ENCODE results near the gene ANKH.
"Not testable (repeated sequence)": the region's sequence is repeated elsewhere in the genome, so short reads cannot be mapped to it uniquely, and the experiment has no call there.

ANKH gene

DNA sequence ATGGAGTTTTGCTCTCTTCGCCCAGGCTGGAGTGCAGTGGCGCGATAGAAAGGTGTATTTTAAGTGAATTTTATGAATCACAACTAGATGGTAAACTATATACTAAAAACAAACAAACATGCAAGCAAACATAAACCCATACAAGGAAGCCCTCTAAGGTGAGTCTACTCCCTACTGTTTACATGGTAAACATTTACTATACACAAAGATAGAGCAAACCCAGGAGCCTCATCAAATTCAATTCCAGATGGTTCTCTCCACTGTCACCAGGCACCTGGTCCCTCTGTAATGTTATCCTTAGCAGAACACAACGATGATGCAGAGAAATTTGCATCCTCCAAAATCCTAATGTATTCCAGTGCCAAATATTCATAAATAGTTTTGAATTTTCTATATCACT is 17.9 kb downstream of the ANKH start:
- DNase-seq, result no peak

DNA sequence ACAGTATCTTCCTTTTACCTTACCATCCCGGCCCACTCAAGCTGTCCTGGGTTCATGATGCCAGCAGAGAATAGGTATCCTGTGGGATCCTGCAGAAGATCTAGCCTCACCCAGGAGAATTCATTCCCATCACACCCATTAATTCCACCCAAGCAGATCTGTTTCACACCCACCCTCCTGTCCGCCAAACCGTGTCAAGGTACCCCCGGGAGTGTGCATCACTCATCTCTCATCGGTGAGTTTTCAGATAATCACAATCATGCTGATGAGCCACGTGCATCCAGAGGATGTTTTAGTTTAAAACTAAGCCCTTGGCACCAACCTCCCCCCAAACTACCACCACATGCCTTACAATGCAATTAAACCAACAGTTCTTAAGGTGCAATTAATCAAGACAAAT is 18.8 kb downstream of the ANKH start:
- no peak for DNase-seq

- no peak for DNase-seq
Measured at GRCh38 chr5:14851999-14852526, 19.5 kb downstream of the ANKH start.

- DNase-seq, result no peak
Measured at GRCh38 chr5:14851597-14851996, 20.0 kb downstream of the ANKH start.

- DNase-seq, result no peak
Measured at GRCh38 chr5:14851050-14851419, 20.5 kb downstream of the ANKH start.

- no peak for DNase-seq
Measured at GRCh38 chr5:14850419-14851049, 21.0 kb downstream of the ANKH start.

GRCh38 chr5:14849516-14850294 is 21.9 kb downstream of the ANKH start:
- DNase-seq, result no peak

GRCh38 chr5:14848942-14849341 is 22.6 kb downstream of the ANKH start:
- DNase-seq, result not testable (repeated sequence)

DNA sequence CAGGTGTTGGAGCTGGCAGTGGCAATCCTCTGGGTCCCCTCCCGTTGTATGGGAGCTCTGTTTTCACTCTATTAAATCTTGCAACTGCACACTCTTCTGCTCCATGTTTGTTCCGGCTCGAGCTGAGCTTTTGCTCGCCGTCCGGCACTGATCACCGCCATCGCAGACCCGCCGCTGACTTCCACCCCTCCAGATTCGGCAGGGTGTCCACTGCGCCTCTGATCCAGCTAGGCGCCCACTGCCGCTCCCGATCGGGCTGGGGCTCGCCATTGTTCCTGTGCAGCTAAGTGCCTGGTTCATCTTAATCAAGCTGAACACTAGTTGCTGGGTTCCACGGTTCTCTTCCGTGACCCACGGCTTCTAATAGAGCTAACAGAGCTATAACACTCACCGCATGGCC is 23.2 kb downstream of the ANKH start:
- DNase-seq, result no peak

- no peak for DNase-seq
Measured at GRCh38 chr5:14847471-14847870, 24.1 kb downstream of the ANKH start.

DNA sequence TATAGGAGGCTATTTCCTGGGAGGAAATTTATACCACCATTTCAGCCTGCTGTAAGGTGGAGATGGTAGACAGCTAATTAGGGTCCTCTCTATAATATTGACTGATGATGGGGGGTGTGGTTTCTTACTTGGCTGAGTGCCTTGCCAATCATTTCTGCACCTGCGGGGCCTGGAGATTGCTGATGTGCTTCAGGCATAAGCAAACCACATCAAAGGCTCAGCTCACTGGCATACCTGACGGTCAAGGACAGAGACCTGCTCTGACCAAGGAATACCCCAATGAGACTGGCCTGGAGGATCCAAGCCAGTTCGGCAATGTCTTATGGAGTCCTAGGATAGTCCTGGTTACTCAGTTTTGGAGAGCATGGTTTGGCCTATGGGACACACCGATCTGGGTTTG is 29.5 kb downstream of the ANKH start:
- DNase-seq, result no peak

GRCh38 chr5:14840624-14841023 is 31.0 kb downstream of the ANKH start:
- no peak for DNase-seq

- no peak for DNase-seq
Measured at GRCh38 chr5:14838396-14839319, 32.9 kb downstream of the ANKH start.

DNA sequence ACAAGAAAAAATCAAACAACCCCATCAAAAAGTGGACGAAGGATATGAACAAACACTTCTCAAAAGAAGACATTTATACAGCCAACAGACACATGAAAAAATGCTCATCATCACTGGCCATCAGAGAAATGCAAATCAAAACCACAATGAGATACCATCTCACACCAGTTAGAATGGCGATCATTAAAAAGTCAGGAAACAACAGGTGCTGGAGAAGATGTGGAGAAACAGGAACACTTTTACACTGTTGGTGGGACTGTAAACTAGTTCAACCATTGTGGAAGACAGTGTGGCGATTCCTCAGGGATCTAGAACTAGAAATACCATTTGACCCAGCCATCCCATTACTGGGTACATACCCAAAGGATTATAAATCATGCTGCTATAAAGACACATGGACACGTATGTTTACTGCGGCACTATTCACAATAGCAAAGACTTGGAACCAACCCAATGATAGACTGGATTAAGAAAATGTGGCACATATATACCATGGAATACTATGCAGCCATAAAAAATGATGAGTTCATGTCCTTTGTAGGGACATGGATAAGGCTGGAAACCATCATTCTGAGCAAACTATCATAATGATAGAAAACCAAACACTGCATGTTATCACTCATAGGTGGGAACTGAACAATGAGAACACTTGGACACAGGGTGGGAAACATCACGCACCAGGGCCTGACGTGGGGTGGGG is 34.0 kb downstream of the ANKH start:
- not testable (repeated sequence) for DNase-seq

DNA sequence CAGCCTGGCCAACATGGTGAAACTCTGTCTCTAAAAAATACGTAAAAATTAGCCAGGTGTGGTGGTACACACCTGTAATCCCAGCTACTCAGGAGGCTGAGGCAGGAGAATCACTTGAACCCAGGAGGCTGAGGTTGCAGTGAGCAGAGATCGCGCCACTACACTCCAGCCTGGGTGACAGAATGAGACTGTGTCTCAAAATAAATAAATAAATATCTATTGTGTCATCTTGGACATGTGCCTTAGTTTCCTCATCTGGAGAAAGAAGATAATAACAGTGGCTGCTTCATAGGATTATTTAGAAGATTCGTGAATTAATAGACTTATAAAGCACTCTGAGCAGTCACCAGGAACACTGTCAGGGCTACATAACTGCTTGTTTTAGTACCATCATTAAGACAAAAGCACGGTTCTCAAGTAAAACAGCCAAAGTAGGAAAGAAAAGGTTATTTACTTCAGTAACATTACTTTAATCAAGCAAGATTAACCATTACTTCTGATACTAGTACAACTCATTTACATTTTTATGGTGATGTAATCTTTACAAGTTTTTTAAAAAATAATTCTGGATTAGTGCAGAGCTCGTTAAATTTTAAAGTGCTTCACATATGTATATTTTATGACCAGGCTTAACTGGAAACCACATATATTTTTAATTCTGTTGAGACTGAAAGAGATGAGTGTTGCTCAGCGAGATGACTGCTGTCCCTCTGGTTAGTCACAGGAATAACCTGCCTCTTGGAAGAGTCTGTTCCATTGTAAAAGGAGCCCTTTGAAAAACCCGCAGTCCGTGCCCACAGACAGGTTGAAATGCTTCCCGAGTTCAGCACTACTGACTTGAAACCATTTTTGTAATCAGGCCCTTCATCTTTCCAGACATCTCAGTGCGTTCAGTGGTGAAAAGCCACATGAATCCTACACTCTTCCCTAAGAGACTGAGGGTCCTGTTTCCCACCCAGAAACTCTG is 36.7 kb downstream of the ANKH start:
- no peak for DNase-seq

DNA sequence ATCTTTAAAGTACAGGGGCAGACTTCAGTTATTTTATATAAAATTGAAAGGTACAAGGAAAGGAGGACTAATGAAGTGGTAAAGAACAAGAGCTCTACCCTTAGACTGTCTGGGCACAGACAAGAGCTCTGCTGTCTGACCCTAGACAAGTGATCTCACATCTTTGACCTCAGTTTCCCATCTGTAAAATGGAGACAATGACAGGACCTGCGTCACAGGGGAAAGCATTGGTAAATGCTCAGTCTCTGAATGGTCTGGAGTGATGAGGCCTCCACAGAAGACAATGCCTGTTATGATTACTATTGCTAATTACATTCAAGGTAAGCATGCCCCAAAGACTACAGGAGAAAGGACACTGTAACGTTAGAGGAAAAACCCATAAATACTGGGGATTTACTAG is 37.5 kb downstream of the ANKH start:
- no peak for DNase-seq

- no peak for DNase-seq
Measured at GRCh38 chr5:14831006-14831338, 40.6 kb downstream of the ANKH start.

DNA sequence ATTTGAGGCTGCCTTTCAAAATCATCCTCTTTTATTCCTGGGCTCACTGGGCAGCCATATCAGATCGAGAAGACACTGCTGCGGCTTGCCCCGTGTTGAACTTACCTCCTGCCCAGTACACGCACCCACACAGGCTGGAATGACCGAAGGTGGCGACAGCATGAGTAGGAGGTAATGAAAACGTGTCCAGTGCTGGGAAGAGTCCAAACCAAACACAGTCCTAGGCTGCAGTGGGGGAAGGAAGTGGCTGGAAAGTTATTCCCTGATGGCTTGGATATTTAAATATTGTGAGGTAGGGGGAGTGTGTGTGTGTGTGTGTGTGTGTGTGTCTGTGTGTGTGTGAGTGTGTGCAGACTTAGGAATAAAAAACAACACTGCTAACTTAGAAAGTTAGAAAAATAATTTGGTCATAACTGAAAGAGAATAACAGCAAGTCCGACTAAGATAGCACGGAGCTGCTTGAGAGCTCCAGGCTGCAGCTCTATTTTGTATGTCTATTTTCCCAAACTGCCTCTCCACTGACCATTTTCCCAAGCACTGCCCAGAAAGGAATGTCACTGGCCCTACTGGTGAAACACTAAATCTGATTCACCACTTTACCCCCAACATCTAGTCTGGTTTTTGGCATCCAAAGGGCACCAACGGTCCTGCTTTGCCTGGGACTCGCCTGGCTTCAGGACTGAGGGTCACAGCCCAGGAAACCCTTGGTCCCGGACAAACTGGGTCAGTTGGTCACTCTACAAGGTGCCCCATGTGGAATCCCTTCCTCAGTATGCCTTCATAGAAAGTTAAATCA is 41.2 kb downstream of the ANKH start:
- DNase-seq, result no peak

GRCh38 chr5:14829396-14829795 is 42.2 kb downstream of the ANKH start:
- DNase-seq, result no peak

DNA sequence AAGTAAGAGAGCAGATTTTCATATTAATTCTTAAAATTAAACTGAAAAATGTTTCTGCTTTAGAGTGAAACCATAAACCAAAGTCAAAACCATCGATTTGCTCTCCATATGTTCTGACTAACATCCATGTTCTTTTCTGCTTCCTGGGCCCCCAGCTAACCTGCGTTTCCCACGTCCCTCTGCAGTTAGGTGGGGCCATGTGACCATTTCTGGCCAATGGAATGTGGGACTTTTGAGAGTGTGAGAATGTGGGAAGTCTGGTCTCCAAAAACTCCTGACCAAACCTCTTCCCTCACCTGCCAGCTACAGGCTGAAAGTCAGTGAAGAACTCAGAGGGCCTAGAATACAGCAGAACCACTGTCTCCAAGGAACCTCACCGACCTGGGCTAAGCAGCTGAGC is 44.9 kb downstream of the ANKH start:
- DNase-seq, result no peak

- no peak for DNase-seq
Measured at GRCh38 chr5:14825977-14826376, 45.6 kb downstream of the ANKH start.
